DMS114 treated with DMSO at 0.1 percent for 48 hours (cell line): ENCODE data around the gene PRR15L.
A peak's percentile ranks its signal among the peaks of the same experiment; 100 is the strongest.

Experiments used
- DNase-seq: peaks from one replicate; lab custom pipeline; 2025; ENCODE audit not compliant: unreplicated experiment; lab: John Stamatoyannopoulos, UW

The PRR15L gene

DNA sequence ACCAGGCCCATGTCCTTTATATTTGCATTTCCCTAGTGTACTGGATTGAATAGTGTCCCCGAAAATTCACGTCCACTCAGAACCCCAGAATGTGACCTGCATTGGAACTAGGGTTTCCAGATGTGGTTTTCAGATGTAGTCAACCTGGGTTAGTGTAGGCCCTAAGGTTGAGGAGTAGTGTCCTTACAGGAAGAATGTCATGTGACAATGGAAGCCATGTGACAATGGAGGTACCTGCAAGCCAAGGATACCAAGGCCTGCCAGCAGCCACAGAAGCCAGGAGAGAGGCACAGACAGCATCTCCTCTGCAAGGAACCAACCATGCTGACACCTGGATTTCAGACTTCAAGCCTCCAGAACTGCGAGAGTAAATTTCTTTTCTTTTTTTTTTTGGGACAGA lies 5.2 kb upstream of the PRR15L start:
- DNase-seq: no peak

DNA sequence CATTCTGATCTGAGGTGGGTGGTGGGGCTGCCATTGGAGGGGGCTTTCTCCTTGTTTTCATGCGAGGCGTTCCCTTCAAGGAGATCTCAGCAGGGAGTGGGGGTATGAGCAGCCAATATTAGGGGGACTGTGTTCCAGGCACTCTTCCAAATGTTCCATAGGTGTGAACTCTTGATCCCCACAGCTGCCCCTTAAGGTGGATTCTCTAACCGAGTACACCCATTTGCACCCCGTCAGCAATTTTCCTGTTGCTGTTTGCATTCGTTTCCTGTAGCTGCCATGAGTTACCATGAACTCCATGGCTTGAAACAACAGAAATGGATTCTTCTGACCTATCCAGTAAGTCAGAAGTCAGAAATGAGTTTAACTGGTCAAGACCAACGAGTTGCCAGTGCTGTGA lies 3.7 kb upstream of the PRR15L start:
- no peak for DNase-seq

DNA sequence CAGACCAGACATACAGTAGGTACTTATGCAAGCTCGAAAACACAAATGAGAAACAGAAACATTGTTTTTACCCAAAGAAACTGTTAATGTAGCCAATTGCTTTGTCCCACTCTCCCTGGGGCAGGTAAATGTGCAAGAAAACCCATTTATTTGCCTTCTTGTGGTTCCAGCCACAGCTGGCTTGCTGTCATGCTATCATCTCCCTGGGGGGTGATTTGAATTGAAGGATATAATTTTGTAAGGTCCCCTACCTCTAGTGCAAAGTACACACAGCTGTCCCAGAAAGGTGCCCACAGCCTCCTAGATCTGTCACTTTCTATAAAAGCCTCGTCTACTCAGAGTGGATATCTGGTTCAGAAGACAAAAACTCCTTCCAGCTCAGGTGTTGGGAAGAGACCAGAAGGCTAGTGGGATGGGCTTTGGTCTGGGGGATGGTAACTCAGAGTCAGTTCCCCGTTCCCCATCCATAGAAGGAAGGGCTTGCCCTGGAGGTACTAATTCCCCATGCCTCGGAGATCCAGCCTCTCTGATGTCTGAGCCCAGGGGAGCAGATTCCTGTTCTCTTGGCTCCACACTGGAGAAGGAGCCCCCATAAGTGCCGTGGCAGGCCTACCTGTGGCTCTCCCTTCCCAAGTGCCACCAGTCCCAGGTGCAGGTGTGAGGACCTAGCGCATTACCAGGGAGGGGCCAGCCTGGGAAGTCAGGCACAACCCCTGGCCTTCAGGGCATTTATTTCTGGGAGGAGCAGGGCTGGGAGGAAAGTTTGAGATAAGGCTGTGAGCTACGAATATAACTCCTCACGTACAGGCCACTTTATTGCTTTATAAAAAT lies 2.4 kb upstream of the PRR15L start:
- no peak for DNase-seq

DNA sequence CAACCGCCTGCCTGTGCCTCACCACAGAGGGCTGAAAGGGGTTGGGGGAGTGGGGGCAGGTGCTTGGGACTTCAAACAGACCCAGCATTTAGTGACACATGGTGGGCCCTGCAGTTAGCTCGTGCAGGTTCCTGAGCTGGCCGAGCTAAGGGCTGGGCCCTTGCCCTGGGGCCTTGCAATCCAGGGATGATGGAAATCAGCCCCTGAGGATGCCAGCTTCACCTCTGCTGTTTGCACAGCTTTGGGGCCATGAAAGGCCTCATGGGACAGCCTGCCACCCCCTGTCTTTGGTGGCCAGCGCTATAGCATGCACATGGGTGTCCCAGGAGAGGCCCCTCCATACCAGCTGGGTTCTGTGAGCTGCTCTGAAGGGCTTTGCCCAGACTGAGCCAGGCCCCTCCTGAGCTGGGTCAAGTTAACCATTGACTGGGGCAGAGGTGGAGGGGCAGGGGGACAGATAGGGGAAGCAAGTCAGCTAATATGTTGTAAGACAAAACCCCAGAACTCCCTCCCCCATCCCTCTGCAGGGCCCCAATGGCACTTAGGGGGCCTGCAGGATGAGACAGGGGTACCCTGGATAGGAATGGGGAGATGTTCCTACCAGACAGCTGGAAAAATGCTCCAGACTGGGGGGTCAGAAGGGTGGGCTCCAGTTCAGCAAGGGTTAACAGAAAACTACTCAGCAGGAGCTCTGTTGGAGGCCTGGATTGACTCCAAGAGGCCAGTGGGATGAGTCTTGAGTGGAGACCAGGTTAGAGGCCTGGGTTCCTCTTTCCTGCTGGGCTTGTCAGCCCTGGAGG lies 692 bp downstream of the PRR15L start:
- DNase-seq: no peak

DNA sequence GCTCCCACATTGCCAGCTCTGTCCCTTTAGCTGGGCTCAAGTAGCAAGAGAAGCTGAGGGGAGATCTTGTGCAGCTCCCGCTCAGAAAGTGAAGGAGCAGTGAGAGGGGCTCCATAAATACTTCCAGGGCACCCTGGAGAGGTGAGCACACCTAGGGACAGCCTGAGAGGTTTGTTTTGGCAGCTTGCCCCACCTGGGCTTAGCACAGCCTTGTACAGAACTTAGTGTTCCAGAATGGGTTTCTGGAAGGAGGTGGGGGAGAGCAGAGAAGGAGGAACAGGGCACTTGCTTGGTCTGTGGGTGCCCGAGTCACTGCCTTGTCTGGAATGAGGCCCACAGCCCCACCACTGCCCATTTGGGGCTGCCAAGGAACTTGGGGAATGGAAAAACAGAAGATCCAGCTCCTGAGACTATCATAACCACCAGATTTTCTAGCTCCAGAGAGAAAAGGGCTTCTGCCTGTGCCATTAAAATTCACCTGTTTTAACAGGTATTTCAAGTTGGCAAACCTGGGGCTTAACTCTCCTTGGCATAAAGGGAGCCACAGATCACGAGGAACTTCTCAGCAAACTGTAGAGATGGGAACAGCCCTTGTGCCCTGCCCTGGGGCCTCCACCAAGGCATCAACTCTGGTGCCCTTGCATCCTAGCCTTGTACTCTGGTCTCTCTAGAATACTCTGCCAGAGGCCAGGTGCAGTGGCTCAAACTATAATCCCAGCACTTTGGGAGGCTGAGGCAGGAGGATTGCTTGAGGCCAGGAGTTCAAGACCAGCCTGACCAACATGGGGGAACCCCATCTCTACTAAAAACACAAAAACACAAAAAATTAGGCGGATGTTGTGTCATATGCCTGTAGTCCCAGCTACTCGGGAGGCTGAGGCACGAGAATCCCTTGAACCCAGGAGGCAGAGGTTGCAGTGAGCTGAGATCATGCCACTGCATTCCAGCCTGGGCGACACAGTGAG lies 1.9 kb downstream of the PRR15L start:
- no peak for DNase-seq

DNA sequence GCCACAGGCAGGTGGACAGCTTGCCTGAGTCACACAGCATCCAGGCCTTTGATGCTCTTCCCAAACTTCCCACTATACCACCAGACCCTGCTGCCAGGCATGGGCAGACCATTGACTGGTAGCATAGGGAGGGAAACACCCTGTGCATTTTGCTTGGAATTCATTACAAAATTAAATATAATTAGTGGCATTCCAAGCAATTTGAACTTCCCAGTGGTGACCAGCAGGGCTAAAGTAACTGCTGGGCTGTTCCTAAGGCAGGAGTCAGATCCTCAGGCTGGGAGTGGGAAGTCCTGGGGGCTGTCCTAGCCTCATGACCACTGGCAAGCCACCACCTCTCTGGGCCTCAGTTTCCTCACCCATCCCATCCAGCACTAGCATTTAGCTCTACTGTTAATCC lies 3.8 kb downstream of the PRR15L start:
- no peak for DNase-seq

DNA sequence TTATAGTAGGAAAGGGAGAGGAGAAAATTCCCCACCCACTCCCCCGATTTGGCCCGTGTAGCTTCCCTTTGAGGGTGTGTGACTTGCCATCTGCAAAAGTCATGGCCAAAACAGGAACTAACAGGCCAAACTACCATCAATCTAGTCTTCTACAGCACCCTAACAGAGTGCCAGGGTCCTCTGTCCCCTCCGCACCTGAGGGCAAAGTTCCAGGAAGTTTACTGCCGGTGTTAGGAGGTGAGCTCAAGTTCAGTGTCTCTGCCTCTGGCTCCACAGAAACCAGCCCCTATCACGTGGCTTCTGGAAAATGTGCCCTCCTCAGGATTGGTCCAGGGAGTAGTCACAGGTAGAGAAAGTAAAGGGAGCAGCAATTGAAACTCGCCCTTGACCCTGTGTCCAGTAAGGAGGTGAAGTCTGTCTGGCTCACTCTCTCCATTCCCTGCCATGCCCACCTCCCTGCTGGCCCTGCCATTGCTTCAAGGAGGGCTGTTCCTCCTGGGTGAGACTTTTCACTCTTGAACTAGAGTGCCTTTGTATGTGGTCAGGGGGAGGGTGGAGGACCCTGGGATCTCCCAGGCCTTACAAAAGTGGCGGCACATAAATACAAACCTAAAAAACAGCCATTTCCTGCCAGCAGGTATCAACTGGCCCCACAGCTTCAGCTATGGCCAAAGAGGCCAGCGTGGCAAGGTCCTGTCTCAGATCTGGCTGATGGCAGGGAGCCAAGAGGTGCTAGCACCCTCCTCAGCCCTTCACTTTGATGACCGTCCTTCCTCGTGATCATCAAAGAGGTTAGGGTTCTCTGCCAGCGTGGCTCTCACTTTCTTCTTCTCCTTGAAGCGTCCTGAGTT lies 5.3 kb downstream of the PRR15L start:
- no peak for DNase-seq

DNA sequence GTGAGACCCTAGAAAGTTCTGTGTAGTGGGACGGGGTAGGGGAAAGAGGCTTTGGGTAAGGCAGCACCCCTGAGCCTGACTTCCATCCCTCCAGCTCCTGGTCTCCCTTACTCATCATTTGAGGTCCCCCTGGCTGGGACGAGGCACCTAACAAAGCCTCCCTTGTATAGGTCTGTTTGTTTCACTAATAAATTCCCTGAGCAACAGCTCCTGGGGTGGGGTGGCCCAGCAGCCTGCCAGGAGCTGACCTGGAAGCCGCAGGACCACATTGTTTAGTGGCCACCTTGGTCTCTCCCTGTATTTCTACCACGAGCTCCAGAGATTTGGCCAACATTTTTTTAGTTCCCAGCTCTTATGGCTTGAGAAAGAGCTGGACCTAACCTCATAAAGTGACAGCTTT lies 7.2 kb downstream of the PRR15L start:
- no peak for DNase-seq

DNA sequence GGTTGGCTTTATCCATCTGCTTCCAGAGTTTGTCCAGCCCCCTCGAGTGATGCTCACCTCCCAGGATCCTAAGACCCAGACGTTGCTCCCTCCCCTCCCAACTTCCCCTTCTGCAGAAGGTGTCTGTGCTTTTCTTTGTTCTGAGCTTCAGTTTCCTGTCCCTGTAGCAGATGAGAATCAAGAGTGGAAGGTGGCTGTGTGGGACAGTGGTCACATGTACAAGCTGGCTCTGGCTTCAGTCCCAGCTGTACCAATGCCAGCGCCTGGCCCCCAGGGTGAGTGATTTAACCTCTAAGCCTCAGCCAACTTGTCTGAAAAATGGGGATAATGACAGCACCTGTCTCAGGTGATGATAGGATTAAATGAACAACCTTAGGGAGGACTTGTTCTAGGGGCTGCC lies 7.7 kb downstream of the PRR15L start:
- DNase-seq: no peak

DNA sequence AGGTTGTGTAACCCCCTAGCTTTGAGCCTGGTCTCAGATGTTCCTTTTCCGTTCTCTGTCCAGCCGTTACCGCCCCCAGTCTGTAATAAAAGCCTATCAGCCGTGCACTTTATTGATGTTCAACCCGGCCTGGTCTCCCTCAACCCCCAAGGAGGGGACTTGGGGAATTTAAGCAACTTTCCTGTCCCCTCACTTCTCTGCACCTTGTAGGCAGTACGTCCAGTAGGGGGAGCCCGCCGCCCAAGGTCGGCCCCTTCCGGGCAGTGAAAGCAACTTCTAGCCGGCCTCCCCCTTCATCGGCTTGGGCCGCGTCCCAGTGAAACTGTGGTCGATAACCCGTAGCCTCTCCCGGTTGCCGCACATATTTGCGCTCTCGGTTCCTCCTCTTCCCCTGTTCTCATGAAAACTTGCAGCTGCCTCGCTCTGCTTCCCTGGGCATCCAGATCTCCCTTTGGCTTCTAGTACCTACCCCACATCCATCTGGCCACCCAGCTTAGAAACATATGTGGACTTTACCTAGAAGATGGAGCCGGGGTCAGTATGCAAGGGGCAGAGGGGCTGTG lies 8.4 kb downstream of the PRR15L start:
- DNase-seq: peak; percentile 71

DNA sequence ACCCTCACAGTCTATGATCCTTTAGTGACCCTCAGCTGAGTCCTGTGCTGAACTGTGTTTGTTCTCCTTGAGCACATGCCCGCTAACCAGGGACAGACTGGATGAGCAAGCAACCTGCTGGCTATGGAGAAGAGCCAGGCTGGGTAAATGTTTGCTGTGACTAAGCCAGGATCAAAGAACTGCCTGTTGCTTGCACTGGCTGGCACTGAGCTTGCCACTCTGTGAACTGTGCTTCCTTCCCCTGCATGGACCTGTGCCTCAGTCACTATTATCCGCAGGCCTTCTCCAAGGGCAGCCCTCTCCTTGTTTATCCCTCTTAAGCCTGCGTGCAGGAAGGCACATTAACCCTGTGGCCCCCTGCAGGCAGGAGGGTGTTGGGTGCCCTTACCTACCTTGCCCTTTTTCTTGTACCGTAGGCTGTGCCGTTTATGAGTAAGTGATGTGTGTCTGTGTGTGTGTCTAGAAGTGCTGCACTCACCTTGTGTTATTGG lies 8.9 kb downstream of the PRR15L start:
- no peak for DNase-seq

DNA sequence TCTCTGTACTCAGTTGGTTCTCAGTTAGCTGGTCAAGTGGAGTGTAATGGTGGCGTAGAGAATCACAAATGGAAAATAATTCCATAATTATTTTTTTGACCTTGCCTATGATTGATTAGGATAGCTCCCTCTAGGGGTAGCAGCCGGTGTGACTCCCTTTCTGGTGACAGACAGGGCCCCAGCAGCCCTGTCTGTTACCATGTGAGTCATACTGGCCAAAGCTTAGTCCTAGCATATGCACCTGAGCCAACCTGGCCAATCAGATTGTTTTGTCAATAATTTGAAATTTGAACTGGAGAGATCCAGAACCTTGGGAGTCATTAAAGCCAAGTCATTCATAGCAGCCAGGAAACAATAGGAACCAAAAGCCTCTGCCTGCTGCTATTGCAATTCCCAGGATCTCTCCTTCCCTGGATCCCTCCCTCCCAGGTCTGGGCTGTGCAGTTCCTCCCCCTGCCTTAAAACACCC lies 10.7 kb downstream of the PRR15L start:
- peak; percentile 40 for DNase-seq

DNA sequence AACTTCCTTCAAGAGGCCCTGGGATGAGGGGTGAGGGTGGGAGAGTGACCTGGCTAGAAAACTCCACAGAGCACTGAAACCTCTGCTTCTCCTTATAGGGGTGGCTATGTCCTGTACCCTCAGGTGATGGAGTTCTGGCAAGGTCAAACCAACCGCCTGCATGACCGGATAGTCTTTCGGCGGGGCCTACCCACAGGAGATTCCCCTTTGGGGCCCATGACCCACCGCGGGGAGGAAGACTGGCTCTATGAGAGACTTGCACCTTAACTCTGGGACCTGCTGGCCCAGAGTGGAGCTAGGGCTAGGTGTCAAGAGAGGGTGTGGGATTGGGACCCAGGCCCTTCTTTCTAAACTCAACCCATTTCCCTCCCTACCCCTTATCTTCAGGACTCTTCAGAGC lies 11.2 kb downstream of the PRR15L start:
- DNase-seq: no peak

DNA sequence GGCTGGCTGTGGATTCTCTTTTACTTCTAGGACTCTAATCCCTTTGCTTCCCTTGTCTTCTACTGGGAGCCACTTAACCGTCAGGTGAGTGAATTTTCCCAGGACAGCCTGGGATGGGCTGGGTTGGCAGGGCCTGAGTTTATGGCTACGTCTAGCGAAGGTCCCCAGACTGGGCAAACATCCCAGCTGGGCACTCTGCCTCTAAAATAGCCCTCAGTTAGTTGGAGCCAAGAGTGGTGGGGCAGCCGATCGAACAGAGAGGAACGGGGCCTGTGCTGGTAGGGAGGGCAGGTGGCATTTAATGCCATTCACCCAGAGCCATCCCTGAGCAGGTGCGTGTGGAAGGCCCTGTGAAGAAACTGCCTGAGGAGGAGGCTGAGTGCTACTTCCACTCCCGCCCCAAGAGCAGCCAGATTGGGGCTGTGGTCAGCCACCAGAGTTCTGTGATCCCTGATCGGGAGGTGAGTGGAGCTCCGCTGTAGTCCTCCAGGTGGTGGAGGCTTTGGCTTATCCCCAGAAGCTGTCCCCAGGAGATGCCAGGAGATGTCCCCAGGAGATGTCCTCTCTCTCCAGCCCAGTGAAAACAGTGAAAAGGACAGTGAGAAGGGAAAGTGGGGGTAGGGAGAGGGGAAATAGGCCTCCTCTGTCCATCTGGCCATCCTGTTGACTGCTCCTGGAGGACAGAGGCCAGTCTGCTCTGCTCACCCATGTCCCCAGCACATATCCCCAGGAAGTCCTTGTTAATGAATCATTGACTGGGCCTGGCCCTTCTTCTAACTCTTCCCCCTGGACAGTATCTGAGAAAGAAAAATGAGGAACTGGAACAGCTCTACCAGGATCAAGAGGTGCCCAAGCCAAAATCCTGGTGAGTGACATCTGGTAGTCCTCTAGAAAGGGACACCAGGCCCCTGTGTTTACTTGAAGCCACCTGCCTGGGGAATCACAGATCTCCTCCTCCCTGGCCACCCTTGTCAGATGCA lies 11.9 kb downstream of the PRR15L start:
- DNase-seq: no peak

DNA sequence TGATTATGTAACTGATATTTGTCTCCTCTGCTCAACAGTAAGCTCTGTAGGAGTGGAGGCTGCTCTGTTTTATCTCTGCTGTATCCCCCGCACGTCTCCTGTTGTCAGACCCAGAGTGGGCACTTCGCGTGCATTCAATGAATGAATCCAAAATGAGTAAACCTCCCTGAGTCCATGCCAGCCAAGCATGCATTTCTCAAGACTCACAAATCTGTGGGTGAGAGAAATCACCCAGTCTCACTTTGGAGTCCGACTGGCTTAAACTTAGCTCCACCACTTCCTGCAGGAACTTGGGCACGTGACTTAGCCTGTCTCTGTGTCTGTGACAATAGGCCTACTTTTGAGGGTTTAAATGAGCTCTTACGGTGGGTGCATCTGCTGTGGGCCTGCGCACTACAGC lies 12.6 kb downstream of the PRR15L start:
- no peak for DNase-seq

DNA sequence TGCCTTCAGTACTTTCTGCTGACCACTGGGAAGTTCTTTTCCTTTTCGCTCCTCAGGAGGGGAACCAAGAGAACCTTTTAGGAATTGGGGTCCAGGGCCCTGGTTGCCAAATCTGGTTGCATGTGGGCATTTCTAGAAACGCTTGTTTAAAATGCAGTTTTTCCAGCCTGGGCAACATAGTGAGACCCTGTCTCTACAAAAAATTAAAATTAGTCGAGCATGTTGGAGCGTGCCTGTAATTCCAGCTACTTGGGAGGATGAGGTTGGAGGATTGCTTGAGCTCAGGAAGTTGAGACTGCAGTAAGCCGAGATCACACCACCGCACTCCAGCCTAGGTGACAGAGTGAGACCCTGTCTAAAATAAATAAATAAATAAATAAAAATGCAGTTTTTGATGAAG lies 15.1 kb downstream of the PRR15L start:
- no peak for DNase-seq

DNA sequence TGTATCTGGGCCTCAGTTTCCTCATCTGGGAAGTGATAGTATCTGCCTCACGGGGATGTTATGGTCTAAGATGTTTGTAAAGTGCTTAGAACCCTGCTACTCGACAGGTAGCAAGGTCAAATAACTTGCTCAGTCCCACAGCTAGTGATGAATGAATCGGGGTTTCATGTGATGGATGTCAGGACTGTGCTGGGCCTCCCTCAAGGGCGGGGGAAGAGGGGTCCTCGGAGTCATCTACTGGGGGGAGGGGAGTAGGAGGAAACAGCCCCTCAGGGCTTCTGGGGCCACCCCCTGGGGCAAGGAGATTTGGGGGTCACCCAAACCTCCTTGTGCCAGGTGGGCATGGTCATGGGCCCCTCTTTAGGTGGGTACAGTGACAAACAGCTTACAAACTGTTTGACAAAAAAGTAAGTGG lies 15.6 kb downstream of the PRR15L start:
- DNase-seq: no peak

DNA sequence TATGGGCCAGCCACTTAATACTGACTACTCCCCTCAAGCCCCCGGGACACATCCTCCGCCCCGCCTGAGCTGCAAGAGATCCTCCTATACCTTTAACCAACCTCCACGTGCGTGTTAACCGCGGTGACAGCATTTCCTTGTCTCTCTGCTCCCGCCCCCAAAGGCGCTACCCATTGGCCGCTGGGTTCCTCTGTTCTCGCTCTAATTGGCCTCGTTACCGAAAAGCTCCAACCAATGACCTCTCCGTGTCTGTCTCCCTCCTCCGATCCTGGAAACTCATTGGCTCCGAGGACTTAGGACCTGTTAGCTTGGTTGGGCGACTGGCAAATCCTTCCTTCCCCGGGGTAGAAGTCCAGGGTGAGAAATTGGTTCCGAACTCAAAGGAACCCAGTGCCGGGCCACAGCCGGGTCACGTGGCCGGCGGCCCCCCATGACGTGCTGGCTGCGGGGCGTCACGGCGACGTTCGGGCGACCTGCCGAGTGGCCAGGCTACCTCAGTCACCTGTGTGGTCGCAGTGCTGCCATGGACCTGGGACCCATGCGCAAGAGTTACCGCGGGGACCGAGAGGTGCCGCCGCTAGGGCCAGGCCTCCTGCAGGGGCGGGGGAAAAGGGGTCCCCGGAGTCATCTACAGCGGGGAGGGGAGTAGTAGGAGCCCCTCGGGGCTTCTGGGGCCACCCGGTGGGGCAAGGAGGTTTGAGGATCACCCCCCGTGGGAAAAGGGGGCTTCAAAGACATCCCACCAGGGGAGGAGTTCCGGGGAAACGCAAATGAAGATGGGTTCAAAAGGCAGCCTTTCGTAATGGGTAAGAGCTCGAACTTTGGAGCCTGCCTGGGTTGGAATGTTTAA lies 16.2 kb downstream of the PRR15L start, which contains the start of gene PNPO:
Gene PNPO (plus strand): TSS at position 326 of the 850 bp plus-strand sequence. CDS start 105 bp downstream, at position 431.
- peak; percentile 98 for DNase-seq
